HG03039 (cell line): ENCODE data around the gene LSM7.
"Not testable (repeated sequence)": the region's sequence is repeated elsewhere in the genome, so short reads cannot be mapped to it uniquely, and the experiment has no call there.

Source experiments
- ATAC-seq: cut with Tn5 transposase; IDR thresholded peaks from one replicate; pipeline ENCODE4 v1.9.1; 2021; ENCODE audit warnings: mild to moderate bottlenecking, moderate library complexity; ENCODE audit not compliant: unreplicated experiment

Gene LSM7

DNA sequence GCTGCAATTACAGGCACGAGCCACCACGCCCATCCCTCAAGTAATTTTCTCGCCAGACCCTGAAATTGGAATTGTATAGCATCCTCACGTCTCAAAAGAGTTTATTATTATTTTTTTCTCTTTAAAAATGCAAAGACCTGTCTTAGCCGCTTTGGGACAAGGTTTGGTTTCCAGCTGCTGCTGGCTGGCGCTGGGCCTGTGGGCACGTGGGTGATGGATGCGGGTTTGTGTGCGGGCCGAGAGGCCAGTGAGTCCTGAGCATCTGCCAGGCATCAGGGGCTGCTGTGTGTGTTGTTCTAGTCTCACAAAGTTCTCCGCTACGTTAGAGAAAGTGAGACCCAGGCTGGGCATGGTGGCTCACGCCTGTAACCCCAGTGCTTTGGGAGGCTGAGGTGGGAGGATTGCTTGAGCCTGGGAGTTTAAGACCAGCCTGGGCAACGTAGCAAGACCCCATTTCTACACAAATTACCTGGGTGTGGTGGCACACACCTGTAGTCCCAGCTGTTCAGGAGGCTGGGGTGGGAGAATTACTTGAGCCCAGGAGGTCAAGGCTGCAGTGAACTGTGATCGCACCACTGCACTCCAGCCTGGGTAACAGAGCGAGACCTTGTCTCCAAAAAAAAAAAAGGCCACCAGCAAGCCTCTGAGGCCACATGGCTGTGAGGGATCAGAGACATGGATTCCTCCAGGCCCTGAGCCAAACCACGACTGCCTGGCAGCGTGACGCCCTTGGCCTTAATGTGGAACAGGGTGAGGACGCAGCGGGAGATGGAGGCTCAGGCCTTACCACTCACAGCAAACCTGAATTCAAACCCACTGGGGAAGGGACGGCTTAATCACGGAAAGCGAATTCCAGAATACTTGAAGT, 27.0 kb upstream of the LSM7 start:
- ATAC-seq = no peak

DNA sequence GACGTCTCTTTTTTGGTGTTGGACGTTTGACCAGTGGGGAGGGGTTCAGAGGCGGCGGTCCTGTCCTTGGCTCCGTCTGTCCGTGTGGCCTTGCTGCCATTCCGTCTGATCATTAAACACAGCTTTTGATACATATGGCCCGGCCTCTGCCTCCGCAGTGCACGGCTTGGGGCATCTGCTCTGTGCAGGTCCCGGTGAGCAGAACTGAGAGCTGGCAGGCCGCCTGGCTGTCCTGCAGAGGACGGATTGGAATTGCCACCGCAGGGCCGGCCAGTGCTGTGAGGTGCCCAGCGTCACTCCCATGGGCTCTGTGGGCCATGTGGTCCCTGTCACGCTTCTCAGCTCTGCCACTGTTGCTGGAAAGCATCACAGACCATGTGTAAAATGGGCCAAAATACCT, 26.3 kb upstream of the LSM7 start:
- no peak for ATAC-seq

DNA sequence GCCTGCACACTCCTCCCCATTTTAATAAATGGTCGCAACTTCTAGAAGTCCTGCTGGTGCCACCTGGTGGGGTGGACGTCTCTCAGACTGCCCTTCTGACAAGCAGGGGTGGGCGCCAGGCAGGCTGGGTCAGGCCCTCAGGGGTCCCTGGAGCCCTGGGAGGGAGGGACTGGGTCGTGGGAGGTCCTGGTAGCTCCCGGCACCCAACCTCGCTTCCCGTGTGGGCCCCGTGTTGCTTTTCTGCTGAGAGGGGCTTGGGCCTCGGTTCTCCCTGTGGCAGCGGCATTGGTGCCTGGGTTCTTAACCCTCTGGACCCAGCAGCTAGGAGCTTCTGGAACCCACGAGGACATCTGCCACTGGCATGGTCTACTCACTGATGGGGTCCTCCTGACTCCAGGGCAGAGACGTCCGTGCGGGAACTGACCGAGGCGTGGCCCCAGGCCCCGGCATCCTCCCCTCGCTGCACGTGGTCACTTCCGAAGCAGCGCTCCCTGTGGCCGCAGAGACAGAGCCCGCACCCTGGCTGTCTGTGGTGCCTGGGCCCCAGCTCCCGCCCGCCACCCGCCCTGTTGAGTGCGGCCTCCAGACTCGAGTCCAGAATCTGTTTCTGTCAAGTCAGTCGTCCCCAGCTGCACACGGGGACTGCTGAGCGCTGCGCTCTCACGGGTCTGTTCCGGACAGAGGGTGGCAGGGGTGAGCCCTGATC, 25.7 kb upstream of the LSM7 start:
- no peak for ATAC-seq

DNA sequence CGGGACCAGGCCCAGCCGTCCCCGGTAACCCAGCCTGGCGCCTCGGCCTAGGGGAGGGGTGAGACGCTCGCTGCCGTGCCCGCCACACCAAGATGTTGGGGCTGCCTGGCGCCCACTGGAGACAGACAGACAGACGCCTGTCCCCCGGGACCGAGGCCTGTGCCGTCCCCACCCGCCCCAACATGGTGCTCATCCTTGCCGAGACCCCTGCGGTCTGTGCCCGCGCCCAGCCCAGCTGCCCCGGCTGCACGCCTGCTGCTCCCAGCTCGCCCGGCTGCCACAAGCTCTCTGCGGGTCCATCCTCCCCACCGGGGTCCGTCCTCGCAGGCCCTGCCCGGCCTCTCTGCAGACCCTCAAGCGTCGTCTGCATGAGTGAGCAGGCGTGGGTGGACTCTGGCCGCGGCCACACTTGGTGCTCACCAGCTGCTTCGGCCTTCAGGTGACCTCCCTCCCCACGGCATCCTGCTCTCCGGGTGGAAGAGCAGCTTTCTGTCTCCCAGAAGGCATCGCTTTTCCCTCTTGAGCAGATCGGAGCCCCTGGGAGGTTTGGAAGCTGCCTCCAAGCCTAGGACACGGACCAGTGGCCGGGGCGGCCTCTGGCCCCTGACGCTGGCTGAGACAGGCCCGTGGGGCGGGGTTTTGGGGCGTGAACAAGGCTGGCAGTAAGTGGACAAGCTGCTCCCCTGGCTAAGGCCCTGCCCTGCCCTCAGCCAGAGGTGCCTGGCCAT, 24.9 kb upstream of the LSM7 start:
- ATAC-seq = no peak

DNA sequence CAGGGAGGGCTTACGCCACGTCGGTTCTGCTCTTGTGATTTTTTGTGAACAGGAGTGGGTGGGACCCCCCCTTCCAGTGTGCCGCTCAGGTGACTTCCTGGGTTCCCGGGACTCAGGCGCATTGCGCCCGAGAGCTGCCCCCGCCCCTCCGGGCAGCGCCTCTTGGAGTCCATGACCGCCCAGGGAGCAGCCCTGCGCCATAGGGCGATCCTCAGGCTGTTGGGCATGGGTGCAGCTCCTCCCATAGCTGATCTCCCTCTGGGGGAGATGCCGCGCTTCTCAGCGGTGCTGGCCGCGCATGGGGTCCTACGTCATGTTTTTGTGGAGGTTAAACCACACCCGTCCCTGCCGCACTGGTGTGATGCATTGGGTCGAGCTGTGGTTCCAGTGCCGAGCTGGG, 23.7 kb upstream of the LSM7 start:
- no peak for ATAC-seq

DNA sequence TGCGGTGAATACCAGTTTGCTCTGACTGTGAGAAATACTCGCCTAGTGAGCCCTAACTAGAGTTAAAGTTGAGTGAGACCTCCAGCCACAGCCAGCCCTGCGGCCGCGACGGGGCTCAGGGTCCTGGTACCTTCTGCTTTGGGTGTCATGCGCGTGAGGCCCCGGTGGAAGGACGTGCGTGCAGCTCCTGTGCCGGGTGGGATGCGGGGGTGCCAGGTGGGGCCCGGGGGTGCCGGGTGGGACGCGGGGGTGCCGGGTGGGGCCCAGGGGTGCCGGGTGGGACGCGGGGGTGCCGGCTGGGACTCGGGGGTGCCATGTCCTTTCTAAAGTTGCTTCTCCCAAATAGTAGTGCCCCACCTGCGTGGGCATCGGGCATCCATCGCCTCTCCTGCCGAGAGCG, 23.2 kb upstream of the LSM7 start:
- no peak for ATAC-seq

DNA sequence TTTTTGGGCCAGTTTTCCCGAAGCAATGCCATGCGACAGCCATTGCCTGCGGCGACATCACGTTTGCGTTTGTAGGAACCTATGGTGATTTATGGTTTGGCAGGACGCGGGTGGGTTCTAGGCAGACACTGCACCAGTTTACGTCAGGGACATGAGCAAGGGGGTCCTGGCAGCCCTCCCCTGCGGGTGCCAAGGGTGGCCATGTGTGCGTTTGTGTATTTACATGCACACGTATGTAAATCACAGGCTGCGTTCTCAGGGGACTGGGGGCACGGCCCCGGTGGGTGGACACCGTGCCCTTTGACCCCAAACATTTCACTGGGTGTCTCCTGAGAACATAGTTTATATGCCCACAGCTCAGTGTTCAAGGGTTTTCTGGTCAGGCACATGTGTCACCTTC, 22.3 kb upstream of the LSM7 start:
- ATAC-seq = no peak

DNA sequence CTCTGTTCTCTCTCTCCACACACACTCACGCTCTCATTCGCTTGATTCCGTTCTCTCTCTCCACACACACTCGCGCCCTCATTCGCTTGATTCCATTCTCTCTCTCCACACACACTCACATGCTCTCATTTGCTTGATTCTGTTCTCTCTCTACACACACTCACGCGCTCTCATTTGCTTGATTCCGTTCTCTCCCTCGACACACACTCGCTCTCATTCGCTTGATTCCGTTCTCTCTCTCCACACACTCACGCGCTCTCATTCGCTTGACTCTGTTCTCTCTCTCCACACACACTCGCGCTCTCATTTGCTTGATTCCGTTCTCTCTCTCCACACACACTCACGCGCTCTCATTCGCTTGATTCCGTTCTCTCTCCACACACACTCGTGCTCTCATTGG, 21.4 kb upstream of the LSM7 start:
- ATAC-seq = not testable (repeated sequence)

DNA sequence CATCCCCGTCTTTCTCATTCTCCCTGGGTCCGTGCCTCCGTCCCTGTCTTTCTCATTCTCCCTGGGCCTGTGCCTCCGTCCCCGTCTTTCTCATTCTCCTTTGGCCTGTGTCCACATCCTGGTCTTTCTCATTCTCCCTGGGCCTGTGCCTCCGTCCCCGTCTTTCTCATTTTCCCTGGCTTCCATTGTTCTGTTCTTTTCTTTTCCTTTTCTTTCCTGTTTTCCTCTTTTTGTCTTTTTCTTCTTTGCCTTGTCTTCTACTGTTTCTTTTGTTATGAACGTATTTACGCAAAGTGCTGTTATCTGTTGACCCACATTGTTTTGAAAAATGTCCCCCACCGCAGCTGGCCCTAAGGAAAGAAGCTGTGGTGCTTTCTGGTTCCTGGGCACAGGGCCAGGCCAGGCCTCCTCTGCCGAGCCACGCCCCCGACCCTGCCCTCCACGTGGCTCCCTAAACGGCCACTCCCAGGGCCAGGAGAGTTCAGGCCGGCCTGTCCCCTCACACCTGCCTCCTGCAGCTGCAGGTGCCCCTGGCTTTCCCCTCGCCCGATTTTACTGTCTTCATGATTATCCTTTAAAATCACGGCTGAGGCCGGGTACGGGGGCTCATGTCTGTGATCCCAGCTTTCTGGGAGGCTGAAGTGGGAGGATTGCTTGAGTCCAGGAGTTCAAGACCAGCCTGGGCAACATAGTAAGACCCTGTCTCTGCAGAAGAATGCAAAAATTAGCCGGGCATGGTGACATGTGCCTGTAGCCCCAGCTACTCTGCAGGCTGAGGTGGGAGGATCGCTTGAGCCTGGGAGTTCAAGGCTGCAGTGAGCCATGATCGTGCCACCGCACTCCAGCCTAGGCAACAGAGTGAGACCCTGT, 17.6 kb upstream of the LSM7 start:
- no peak for ATAC-seq

DNA sequence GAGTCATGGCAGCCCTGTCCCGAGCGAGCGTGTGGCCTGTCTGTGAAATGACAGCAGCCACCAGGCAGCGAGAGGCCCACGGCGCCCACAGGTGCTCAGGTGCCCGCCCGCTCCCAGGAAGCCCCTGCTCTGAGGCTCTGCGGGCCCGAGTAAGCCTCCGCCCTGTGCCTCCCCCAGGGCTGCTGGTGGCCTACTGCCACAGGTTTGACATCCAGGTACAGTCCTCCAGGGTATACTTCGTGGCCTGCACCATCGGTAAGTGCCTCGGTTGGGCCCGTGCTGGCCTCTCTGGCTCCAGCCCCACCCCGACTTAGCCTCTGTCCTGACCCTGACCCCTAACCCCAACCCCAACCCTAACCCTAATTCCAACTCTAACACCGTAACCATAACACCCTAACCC, 16.7 kb upstream of the LSM7 start:
- ATAC-seq = no peak

DNA sequence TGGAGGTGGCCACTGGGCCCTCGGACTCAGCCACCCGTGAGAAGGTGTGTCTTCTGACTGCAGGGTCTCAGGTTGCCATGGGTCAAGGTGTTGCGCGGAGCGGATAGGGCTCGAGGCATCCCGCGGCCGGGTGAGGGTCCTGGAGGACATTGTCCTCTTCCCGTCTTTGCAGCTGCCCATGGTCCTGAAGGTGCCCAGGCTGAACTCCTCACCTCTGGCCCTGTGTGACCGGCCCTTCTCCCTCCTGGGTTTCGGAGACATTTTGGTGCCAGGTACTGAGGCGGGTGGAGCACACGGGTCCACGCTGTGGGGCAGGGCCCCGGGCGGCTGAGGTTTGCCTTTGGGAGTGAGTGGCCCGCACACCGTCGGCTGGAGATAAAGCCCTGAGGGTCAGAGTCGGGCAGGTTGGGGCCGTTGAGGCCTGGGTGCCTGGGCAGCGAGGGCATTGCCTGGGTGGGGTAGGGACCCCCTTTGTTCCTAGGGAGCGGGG, 16.0 kb upstream of the LSM7 start:
- no peak for ATAC-seq

DNA sequence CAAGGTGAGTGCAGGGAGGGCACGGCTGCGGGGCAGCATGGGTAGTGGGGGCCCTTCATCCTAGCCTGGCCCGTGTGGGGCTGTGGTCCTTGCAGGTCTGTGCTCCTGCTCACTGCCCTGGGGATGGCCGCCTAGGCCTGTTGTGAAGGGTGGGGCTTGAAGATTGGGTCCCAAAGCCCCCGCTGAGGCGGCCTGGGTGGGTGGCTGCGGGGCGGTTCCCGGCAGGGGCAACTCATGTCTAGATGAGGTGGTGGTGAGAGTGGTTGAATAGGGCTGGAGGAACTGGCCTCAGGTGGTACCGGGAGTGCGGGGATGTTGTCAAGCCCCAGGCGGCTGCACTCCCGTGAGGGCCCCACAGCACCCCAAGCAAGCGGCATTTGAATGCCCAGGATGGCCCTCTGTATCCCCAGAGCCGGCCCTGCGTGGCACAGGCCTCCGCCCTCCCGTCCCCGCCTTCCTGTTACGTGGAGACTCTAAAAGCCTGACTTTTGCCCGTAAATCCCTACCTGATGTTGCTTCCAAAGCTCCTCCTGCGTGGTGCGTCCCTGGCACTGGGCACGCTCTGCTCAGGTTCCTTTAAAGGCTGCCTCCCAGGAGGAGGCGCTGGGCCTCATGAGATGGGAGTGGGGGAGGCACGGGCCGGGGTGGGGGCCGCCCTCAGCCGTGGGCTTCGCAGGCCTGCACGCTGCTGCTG, 15.1 kb upstream of the LSM7 start:
- no peak for ATAC-seq

DNA sequence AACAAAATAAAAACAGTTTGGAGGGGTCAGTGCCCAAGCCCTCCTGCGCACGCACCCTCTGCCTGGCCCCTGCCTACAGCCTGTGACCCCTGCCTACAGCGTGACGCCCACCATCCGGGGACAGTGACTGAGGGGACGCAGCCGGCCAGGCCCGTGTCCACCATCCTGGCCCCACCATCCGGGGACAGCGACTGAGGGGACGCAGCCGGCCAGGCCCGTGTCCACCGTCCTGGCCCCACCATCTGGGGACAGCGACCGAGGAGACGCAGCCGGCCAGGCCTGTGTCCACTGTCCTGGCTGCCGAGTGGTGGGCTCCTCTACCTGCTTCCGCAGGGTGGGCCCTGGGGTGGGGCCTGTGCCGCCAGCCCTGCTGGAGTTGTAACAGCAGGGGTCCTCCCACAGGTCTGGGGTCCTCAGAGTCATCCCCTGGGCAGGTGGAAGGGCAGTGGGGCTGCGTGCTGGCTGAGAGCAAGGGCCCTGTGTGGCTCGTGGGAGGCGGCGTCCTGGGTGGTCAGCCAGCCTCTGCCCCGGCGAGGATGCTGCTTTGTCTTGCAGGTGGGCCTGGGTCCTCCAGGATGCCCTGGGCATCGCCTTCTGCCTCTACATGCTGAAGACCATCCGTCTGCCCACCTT, 14.4 kb upstream of the LSM7 start:
- no peak for ATAC-seq

DNA sequence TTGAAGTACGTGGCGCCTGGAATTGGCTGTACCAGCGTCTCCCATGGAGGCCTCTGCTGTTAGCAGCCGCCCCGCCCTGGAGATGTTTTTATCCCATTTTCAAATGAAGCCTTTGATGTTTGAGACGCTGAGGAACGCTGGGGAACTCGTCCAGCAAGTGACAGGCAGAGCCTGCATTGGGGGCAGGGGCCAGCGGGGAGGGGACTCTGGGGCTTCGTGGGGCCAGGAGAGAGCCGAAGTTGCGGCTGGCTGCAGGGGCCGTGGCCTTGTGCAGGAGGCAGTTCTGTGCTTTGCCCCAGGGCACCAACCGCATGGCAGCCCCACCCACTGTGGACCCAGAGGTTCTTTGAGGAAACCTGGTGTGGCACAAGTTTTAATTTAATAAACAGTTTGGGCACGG, 13.6 kb upstream of the LSM7 start:
- ATAC-seq = no peak

DNA sequence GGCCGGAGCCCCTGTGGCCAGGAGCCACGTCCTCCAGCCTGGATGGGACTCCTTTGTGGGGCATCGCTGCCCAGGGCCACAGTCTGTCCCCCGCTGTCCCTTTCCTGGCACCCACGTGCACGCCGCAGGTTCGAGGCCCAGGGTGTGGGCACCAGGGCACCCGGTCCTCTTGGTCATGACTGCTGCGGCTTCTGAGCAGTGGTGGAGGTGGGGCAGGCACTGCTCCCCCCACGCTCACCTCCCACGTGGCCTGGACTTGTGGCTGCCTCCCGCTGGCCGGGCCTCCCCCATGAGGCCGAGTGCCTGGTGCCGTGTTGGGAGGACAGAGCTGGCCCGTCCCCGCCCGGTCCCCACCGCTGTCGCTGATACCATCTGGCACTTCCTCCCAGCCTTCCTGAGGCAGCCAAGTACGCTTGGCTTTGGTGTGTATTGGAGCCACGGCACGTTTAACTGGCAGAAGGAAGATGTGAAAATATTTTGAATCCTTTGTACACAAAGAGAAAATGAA, 12.9 kb upstream of the LSM7 start:
- no peak for ATAC-seq

DNA sequence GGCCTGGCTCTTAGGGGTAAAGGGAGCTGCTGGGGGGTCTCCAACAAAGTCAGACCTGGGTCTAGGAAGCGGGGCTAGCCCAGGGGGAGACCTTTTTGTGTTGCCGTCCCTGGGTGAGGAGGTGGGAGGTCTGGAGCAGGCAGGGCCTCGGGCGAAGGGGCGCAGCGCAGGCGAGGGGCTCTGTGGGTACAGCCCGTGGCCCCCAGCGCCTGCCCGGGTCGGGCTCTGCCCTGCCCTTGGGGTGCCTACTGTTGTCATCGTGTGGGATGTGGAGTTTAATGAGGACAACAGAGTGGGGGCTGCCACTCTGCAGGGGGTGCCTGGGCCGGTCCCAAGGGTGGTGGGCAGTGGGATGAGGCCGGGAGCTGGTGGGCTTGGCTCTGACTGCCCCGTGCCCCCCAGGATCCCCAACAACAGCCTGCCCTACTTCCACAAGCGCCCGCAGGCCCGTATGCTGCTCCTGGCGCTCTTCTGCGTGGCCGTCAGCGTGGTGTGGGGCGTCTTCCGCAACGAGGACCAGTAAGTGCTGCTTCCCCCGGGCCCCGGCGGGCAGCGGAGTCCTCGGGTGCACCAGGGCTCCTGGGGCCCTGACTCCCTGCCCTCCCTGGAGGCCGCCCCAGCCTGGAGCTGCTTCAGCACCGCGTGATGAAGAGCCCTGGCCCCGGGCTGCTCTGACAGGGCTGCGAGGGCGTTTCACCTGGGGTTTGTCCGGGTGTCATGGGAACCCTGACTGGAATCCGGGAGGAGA, 12.3 kb upstream of the LSM7 start:
- no peak for ATAC-seq

DNA sequence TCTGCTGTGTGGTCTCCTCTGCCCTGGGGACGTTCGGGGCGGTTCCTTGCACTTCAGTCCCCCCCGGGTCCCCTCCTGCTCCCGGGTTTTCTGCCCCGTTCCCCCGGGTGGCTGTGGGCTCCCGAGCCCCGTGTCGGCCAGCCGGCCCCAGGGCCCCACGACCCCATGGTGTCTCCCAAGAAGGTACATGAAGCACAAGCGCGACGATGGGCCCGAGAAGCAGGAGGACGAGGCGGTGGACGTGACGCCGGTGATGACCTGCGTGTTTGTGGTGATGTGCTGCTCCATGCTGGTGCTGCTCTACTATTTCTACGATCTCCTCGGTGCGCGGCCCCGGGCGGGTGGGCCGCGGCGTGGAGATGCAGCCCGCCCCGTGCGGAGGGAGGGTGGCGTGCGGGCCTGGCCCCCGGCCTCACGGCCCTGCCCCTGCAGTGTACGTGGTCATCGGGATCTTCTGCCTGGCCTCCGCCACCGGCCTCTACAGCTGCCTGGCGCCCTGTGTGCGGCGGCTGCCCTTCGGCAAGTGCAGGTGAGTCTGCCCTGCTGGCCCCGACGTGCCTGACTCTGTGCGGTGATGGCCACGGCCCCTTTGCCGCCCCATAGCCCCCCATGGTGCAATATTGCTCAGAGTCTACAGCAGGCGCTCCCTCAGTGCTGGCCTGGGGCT, 11.4 kb upstream of the LSM7 start:
- ATAC-seq = no peak
